ENCODE results near the gene CAPS.

CAPS gene

GRCh38 chr19:5910638-5910907 is 3.5 kb upstream of the CAPS start:
- no peak for DNase-seq (ENCODE audit: low spot score)

DNA sequence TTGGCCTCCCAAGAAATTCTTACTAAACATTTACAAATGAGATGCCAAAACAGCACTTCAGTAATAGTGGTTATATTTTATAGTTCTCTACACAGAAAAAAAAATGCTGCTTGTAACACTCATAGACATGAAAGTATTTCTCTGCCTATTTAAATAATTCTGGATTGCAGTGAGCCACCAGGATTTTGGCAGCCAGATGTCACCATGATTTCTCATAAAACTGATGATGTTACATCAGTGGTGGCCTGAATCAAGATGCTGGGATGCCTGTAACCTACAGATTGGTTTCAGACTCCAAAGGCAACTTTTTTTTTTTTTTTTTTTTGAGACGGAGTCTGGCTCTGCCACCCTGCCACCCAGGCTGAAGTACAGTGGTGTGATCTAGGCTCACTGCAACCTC is 2.7 kb upstream of the CAPS start:
- DNase-seq (ENCODE audit: low spot score) = no peak

DNA sequence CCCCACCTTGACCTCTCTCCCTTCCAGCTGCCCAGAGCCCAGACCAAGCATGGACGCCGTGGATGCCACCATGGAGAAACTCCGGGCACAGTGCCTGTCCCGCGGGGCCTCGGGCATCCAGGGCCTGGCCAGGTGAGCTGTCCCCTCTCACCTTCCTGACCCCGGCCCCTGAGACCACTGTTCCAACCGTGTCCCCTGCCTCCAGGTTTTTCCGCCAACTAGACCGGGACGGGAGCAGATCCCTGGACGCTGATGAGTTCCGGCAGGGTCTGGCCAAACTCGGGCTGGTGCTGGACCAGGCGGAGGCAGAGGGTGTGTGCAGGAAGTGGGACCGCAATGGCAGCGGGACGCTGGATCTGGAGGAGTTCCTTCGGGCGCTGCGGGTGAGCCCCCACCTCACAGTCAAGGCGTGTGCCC is 312 bp downstream of the CAPS start:
- DNase-seq (ENCODE audit: low spot score) = no peak

DNA sequence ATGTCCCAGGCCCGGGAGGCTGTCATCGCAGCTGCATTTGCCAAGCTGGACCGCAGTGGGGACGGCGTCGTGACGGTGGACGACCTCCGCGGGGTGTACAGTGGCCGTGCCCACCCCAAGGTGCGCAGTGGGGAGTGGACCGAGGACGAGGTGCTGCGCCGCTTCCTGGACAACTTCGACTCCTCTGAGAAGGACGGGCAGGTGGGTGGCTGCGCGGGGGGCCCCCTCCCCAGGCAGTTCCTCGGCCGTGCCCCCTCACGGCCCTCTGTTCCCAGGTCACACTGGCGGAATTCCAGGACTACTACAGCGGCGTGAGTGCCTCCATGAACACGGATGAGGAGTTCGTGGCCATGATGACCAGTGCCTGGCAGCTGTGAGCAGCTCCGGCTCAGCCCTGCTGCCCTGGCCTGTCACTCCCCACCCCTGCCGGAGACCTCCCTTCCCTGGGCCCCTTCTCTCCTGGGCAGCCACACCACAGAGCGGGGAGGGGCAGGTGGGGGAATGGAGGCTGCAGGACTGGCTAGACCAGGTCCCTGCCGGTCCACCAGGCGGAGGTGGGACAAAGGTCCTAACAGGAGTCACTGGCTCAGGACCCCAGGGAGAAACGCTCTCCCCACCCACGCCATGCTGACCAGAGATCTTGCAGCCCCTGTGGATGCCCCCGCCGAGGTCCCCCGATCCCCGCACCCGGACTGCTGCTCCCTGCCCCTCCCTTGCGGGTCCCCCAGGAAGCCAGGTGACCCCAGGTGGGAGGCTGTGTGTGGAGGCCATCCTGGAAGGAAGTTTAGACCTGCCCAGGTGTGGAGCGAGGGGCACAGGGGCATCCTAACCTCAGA is 1.1 kb downstream of the CAPS start:
- DNase-seq (ENCODE audit: low spot score) = no peak

DNA sequence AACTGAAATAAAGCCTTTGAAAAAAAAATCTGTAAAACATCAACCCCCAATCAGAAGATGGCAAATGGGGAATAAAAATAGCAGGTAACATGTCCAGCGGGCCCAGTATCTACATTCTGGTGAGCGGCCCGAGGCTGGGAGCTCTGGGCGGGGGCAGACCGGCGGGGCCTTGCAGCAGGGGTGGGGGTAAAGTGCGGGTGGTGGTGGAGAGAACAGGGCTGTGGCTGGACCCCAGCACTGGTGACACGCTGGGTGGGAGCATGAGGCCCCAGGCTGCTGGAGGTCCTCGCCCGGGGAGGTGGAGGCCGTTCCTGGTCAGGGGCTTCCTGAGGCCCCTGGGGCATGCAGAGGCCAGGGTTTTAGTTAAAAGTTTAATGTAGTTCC is 1.7 kb downstream of the CAPS start:
- DNase-seq (ENCODE audit: low spot score) = no peak

DNA sequence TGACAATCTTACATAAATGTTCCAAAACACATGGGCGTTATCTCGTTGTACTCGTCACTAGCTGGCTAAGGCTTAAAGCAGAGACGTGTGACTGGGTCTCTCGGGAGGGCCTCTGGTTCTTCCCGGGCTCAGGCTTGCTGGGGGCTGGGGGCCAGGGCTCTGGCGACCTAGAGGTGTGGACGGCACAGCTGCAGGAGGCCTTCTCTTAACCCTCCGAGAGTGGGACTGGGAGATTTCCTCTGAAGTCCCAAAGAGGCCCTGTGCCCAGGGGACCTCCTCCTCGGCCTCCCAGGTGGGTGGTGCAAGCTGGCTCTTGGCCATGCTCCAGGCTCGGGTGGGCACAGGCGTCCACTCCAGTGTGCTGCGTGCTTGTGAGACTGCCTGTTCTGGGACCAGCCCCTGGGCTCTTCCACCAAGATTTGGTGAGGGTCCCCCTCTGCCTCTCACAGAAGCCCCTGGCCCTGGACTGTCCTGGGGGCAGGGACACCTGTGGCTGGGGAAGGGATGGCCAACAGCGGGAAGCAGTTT is 2.2 kb downstream of the CAPS start:
- DNase-seq (ENCODE audit: low spot score) = no peak

- DNase-seq (ENCODE audit: low spot score) = no peak
Measured at GRCh38 chr19:5917431-5918107, 3.5 kb downstream of the CAPS start.

GRCh38 chr19:5918463-5919079 is 4.5 kb downstream of the CAPS start:
- DNase-seq (ENCODE audit: low spot score) = no peak

GRCh38 chr19:5921516-5922160 is 7.6 kb downstream of the CAPS start:
- DNase-seq (ENCODE audit: low spot score) = no peak

GRCh38 chr19:5922161-5922545 is 8.1 kb downstream of the CAPS start:
- no peak for DNase-seq (ENCODE audit: low spot score)

DNA sequence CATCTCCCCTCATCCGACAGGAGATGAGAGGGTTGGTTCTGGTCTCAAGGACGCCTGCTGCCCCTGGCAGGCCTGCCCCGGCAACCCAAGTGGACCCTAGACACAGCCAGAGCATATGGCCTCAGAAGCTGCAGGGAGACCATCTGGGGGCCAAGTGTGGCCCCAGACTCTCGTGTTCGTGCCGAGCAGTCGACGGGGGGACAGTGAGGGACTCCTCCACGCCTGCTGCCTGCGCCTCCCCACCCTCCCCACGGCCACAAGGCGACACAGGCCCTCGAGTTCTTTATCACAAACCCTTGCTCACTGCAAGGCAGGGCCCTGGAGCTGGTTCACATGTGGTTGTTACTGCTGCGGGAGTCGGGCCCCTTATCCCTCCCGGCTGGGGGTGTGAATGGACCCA is 9.3 kb downstream of the CAPS start:
- DNase-seq (ENCODE audit: low spot score) = no peak

DNA sequence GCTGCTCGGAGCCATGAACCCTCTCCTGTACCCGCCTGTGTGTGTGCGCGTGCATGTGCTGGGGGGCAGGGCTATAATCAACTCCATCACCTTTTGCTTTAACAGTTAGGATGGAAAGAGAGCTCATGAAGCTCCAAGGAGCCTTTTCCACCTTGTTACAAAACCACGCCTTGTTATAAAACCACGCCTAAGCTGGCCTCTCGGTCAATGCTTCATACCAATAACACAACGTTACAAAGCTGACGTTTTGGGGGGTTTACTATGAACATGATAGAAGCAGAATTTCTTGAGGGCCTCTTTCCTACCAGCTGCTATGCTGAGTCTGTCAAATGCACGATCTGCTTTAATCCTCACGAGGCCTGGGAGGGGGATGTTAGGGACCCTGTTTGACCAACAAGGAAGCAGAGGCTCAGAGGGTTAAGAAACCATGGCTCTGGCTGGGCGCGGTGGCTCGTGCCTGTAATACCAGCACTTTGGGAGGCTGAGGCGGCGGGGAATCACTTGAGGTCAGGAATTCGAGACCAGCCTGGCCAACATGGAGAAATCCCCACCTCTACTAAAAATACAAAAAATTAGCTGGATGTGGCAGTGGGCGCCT is 11.9 kb downstream of the CAPS start:
- no peak for DNase-seq (ENCODE audit: low spot score)

DNA sequence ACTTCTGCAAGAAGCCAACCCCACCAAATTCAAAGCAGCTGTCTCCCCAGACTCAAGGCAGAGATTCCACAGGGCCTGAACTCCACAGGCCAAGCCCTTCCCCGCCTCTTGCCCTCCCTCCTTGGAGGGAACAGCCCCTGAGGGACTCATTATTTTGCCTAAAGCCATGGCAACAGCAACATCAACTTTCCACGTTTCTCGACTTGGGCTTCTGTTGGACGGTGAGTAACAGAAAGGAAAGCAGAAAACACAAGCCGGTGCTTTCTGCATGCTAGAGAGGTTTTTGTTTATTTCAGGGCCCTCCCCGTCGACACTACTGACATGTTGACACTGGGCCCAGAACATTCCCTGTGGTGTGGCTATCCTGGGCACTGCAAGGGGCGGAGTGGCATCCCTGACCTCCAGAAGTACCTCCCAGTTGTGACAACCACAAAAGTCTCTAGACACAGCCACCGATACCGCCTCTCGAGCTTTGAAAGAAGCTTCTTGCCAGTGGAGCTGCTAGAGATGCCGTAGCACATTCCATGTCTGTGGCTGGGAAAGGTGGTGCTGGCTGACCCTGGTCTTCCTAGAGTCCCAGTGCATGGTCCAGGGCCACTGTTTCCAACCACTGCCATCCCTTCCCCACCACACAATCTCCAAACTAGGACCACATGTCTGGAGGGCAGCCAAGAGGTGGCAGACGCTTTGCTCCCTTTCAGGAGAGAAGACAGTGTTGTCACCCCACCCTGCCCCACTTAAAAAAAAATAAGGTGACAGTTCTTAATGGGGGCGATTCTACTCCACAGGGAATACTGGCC is 12.8 kb downstream of the CAPS start:
- DNase-seq (ENCODE audit: low spot score) = no peak

DNA sequence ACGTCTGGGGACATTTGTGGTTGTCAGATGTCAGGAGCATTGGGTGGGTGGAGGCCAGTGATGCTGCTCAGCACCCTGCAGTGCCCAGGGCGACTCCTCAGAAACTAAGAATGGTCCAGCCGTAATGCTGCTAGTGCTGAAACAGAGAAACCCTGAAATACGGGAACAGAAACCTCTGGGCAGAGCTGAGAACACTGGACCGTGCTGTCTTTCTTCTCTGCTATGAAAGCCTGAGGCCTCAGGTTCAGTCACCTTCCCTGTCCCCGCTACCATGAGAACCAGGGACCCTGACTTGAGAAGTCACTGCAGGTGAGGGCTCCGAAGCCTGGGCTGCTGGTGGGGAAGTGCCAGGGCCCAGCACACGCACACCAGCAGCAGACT is 13.4 kb downstream of the CAPS start:
- no peak for DNase-seq (ENCODE audit: low spot score)

- DNase-seq (ENCODE audit: low spot score) = no peak
Measured at GRCh38 chr19:5929179-5929578, 15.1 kb downstream of the CAPS start.

- DNase-seq (ENCODE audit: low spot score) = no peak
Measured at GRCh38 chr19:5929625-5930024, 15.6 kb downstream of the CAPS start.

DNA sequence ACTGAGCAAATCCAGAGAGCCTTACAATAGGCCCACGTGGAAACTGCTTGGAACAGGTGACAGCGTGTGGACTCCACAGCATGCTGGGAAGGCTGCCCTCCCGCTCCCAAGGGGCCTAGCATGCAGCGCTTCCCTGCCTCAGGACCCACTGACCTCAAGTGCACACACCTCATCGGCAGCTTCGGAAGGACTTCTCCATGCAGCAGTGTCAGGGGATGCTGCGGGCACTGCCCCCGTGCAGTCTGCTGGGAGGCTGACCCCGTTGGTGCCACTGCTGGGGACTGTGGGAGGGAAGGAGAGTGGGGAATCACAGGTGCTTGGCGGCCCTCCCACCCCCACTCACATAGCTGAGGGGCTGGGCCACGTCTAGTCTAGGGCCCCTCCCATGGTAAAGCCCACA is 17.2 kb downstream of the CAPS start:
- DNase-seq (ENCODE audit: low spot score) = no peak

GRCh38 chr19:5932146-5932545 is 18.1 kb downstream of the CAPS start:
- no peak for DNase-seq (ENCODE audit: low spot score)

DNA sequence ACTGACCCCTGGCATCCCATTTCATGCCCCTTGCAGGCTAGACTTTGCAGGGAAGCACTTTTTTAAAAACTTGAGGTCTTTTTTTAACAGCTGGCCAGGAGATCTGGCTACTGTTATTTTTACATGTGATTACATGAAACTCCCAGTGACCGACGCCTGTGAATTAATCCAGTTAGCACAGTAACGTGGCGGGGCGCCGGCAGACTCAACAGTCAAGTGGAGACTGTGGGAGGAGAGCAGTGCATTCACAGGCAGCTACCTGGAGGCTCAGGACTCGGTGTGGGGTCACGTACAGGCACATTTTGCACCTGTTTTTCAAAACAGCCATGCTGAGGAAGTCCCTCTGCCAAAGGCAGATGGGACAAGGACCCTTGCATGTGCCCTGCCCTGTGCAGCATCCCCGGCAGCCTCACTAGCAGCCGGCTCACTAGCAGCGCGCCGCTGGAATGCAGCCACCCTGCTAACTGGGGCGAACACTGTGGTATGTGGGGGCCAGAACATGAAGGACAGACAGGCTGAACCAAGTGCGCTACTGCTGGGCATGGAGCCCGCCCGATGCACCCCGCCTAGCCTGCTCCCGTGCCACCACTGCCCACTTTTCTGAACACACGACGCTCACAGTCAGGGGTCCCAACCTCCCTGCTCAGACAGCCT is 18.7 kb downstream of the CAPS start:
- no peak for DNase-seq (ENCODE audit: low spot score)

GRCh38 chr19:5933391-5934068 is 19.5 kb downstream of the CAPS start:
- no peak for DNase-seq (ENCODE audit: low spot score)

- DNase-seq (ENCODE audit: low spot score) = no peak
Measured at GRCh38 chr19:5934069-5934401, 20.0 kb downstream of the CAPS start.
